HepG2 (cell line): ENCODE data around the gene ABCC1. TPM values are rescaled to one million over a fixed set of nuclear protein-coding genes. Genes with fewer than 3 reads are reported as not detected.

Experiments used
- ATAC-seq: fragments of 200-7000 bp; cut with Tn5 transposase; 3 replicates; pipeline ENCODE4 v1.9.1; 2020; ENCODE audit warnings: mild to moderate bottlenecking, moderate library complexity
- BruUV-seq: library from RNA; stranded (reverse); fragments of 400-500 nt; replicated peaks from 2 replicates; lab custom pipeline; 2021; lab: Mats Ljungman, UMichigan
- CTCF ChIA-PET: fragments of 300-600 bp; formaldehyde crosslinking; extraction: SDS; loops from one replicate; lab custom pipeline; 2021; ENCODE audit warnings: low total read pairs, inconsistent platforms, low intra/inter-chr PET ratio; lab: Yijun Ruan, JAX
- POLR2A ChIA-PET: fragments of 350-600 bp; sonication (Branson Sonifier 250); formaldehyde crosslinking; loops from one replicate; lab custom pipeline; 2020; ENCODE audit warnings: antibody characterized with exemption, inconsistent platforms; lab: Yijun Ruan, JAX
- DNase-seq: peaks from one replicate; pipeline ENCODE4 v3.0.0-alpha.2; 2015; ENCODE audit warnings: low spot score
- FAIRE-seq: peaks from 3 replicates; lab custom pipeline; 2011; peaks lifted over from hg19 to GRCh38; lab: Jason Lieb, UNC
- H2AFZ ChIP-seq: one replicate; pipeline ENCODE4 v1.6.1; 2011; ENCODE audit warnings: low read length, inconsistent platforms
- H3K27ac ChIP-seq: fragments of 300-600 bp; 3 replicates; pipeline ENCODE4 v1.8.0; 2011; ENCODE audit warnings: mixed run types, mild to moderate bottlenecking, mixed read lengths, low read length, inconsistent platforms; ENCODE audit not compliant: insufficient read depth; ENCODE audit errors: extremely low read length
- H3K27me3 ChIP-seq, 2 experiments: fragments of 200-600 bp in 1 of 2; 2 replicates in 1 of 2; 3 replicates in 1 of 2; pipeline versions ENCODE4 v1.6.0 to v1.8.0; 2011; ENCODE audit warnings: low read length in 2 of 2, mild to moderate bottlenecking in 2 of 2, moderate library complexity in 2 of 2, inconsistent platforms in 1 of 2; ENCODE audit not compliant: insufficient read depth in 2 of 2, control insufficient read depth in 1 of 2
- H3K36me3 ChIP-seq, 2 experiments: fragments of 200-600 bp in 1 of 2; replicated peaks in 1 of 2; 2 replicates in 1 of 2; 3 replicates in 1 of 2; pipeline versions ENCODE4 v1.5.1 to v1.8.0; 2011; ENCODE audit warnings: low read length in 2 of 2, inconsistent platforms in 1 of 2; ENCODE audit not compliant: insufficient read depth in 2 of 2, control insufficient read depth in 1 of 2
- H3K4me1 ChIP-seq: 2 replicates; pipeline ENCODE4 v1.5.1; 2012; ENCODE audit warnings: low read length, inconsistent platforms; ENCODE audit not compliant: insufficient read depth
- H3K4me2 ChIP-seq: 2 replicates; pipeline ENCODE4 v1.6.0; 2011; ENCODE audit warnings: low read depth, low read length, inconsistent platforms
- H3K4me3 ChIP-seq, 3 experiments: fragments of 200-600 bp in 1 of 3; sonication (generic), shearing (Covaris generic) in 1 of 3; replicated peaks in 1 of 3; 2 replicates each; pipeline ENCODE4 v1.5.1; 2011 to 2016; ENCODE audit warnings: low read length in 3 of 3, inconsistent platforms in 2 of 3, low read depth in 2 of 3, mild to moderate bottlenecking in 2 of 3, control low read depth in 1 of 3, mixed read lengths in 1 of 3; ENCODE audit not compliant: insufficient read depth in 1 of 3
- H3K79me2 ChIP-seq: one replicate; pipeline ENCODE4 v1.6.1; 2011; ENCODE audit warnings: low read length, inconsistent platforms; ENCODE audit not compliant: insufficient read depth
- H3K9ac ChIP-seq: 2 replicates; pipeline ENCODE4 v1.6.0; 2011; ENCODE audit warnings: mild to moderate bottlenecking, low read depth, low read length, inconsistent platforms; ENCODE audit not compliant: insufficient read depth
- H3K9me3 ChIP-seq: 2 replicates; pipeline ENCODE4 v1.5.1; 2012; ENCODE audit warnings: mild to moderate bottlenecking, low read length
- H4K20me1 ChIP-seq: 2 replicates; pipeline ENCODE4 v1.6.0; 2011; ENCODE audit warnings: inconsistent platforms, mild to moderate bottlenecking, low read length, moderate library complexity; ENCODE audit not compliant: insufficient read depth
- TRAFD1 ChIP-seq: sonication (generic); formaldehyde crosslinking; IDR thresholded peaks from 2 replicates; pipeline ENCODE4 v1.5.1; 2020; ENCODE audit warnings: missing genetic modification reagents, mild to moderate bottlenecking, borderline replicate concordance
- ZNF563 ChIP-seq: sonication (generic); formaldehyde crosslinking; IDR thresholded peaks from 2 replicates; pipeline ENCODE4 v1.8.0; 2022; ENCODE audit warnings: mild to moderate bottlenecking, moderate library complexity, missing genetic modification reagents
- ZNF629 ChIP-seq: sonication (generic); formaldehyde crosslinking; conservative IDR thresholded peaks from 2 replicates; pipeline ENCODE4 v1.5.0; 2020; ENCODE audit warnings: missing genetic modification reagents
- WGBS: methylation state at CpG from one replicate; pipeline ENCODE4 v1.1.6; 2017; ENCODE audit warnings: low lambda C conversion rate; 5-methylcytosine and 5-hydroxymethylcytosine counted together
- in situ Hi-C: cut with HindIII; loops from 2 replicates; pipeline ENCODE4 v1.10.0; 2017; ENCODE audit warnings: low pct_unique_long_range_greater_than_20kb; ENCODE audit not compliant: extremely low pct_ligation_motif_present
- intact Hi-C: fragments of 100-400 bp; cut with micrococcal nuclease; formaldehyde crosslinking; loops from one replicate; pipeline ENCODE4 v1.10.0; 2022; ENCODE audit not compliant: unreplicated experiment
- polyA plus RNA-seq, 8 experiments: library from polyadenylated mRNA; depleted of rRNA in 3 of 8; stranded (reverse) in 7 of 8; unstranded in 1 of 8; fragments of >200 nt; fragmentation: Illumina TruSeq in 4 of 8; extraction: Trizol in 4 of 8; gene quantifications; 2 replicates each; pipeline versions ENCODE4 v1.2.1 to v1.2.3, GENCODE V29; 2011 to 2016; ENCODE audit warnings: low read depth in 4 of 8, missing spikeins in 1 of 8, mixed read lengths in 1 of 8; ENCODE audit not compliant: insufficient read depth in 1 of 8
- total RNA-seq, 5 experiments: library from RNA; depleted of rRNA; stranded (reverse); fragments of >200 nt; fragmentation: Illumina TruSeq; extraction: Trizol; gene quantifications; 2 replicates each; pipeline ENCODE4 v1.2.3, GENCODE V29; 2016; ENCODE audit warnings: low read depth in 1 of 5
- TF ChIP-seq, protein P1 (sequence below): IDR thresholded peaks from 2 replicates; pipeline ENCODE4 v1.6.1; 2016; ENCODE audit warnings: control low read depth
- TF ChIP-seq, protein P2 (sequence below): sonication (generic); formaldehyde crosslinking; IDR thresholded peaks from 2 replicates; pipeline ENCODE4 v1.9.0; 2021; ENCODE audit warnings: mild to moderate bottlenecking, missing genetic modification reagents
- TF ChIP-seq, protein P3 (sequence below): sonication (generic); formaldehyde crosslinking; IDR thresholded peaks from 2 replicates; pipeline ENCODE4 v1.4.0; 2020; ENCODE audit warnings: mild to moderate bottlenecking, missing genetic modification reagents

ABCC1 gene
- total and polyA plus RNA-seq, 2 of the 13 experiments (the other 11 are each of a cell fraction or from before 2014, with no cell fraction given), result 13.0 to 30.6 TPM

GRCh38 chr16:16121185-16121727 lies 171.8 kb downstream of the ABCC1 start:
- in situ Hi-C loops (no loop called here), intact Hi-C loops (no loop called here)
- Histone ChIP-seq H3K4me2 (no peak overlapping the region), H3K9ac (no peak overlapping the region), H3K27me3 (no peaks in the 10 kb centered on the region), H3K4me1 (no peaks in the 10 kb centered on the region), H3K9me3 (peaks cover 13% of the 10 kb centered on the region; the same call in 1 of the 2 replicates), H4K20me1 (no peaks in the 10 kb centered on the region), H3K4me3 (no peak overlapping the region), H3K27ac (no peak overlapping the region), H2AFZ (no peak overlapping the region), H3K79me2 (no peaks in the 10 kb centered on the region), H3K36me3 (peaks cover 40 to 86% of the 10 kb centered on the region in 2 experiments)
- DNase-seq (no peak), ATAC-seq (no peak), FAIRE-seq (no peak)
- POLR2A ChIA-PET, result no interaction called here
- CTCF ChIA-PET, result no interaction called here
- BruUV-seq, result no TSS peak
- WGBS, result 96% methylated on average over 6 of the region's 6 CpGs
- no peak for TF ChIP-seq TRAFD1 (CRISPR knock-in tag)
- TF ChIP-seq, protein P1, sequence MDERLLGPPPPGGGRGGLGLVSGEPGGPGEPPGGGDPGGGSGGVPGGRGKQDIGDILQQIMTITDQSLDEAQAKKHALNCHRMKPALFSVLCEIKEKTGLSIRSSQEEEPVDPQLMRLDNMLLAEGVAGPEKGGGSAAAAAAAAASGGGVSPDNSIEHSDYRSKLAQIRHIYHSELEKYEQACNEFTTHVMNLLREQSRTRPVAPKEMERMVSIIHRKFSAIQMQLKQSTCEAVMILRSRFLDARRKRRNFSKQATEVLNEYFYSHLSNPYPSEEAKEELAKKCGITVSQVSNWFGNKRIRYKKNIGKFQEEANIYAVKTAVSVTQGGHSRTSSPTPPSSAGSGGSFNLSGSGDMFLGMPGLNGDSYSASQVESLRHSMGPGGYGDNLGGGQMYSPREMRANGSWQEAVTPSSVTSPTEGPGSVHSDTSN (CRISPR knock-in tag), result no peak
- TF ChIP-seq ZNF563 (CRISPR knock-in tag), result no peak
- TF ChIP-seq, protein P2, sequence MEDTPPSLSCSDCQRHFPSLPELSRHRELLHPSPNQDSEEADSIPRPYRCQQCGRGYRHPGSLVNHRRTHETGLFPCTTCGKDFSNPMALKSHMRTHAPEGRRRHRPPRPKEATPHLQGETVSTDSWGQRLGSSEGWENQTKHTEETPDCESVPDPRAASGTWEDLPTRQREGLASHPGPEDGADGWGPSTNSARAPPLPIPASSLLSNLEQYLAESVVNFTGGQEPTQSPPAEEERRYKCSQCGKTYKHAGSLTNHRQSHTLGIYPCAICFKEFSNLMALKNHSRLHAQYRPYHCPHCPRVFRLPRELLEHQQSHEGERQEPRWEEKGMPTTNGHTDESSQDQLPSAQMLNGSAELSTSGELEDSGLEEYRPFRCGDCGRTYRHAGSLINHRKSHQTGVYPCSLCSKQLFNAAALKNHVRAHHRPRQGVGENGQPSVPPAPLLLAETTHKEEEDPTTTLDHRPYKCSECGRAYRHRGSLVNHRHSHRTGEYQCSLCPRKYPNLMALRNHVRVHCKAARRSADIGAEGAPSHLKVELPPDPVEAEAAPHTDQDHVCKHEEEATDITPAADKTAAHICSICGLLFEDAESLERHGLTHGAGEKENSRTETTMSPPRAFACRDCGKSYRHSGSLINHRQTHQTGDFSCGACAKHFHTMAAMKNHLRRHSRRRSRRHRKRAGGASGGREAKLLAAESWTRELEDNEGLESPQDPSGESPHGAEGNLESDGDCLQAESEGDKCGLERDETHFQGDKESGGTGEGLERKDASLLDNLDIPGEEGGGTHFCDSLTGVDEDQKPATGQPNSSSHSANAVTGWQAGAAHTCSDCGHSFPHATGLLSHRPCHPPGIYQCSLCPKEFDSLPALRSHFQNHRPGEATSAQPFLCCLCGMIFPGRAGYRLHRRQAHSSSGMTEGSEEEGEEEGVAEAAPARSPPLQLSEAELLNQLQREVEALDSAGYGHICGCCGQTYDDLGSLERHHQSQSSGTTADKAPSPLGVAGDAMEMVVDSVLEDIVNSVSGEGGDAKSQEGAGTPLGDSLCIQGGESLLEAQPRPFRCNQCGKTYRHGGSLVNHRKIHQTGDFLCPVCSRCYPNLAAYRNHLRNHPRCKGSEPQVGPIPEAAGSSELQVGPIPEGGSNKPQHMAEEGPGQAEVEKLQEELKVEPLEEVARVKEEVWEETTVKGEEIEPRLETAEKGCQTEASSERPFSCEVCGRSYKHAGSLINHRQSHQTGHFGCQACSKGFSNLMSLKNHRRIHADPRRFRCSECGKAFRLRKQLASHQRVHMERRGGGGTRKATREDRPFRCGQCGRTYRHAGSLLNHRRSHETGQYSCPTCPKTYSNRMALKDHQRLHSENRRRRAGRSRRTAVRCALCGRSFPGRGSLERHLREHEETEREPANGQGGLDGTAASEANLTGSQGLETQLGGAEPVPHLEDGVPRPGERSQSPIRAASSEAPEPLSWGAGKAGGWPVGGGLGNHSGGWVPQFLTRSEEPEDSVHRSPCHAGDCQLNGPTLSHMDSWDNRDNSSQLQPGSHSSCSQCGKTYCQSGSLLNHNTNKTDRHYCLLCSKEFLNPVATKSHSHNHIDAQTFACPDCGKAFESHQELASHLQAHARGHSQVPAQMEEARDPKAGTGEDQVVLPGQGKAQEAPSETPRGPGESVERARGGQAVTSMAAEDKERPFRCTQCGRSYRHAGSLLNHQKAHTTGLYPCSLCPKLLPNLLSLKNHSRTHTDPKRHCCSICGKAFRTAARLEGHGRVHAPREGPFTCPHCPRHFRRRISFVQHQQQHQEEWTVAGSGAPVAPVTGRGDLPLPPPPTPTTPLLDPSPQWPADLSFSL (CRISPR knock-in tag), result no peak
- TF ChIP-seq, protein P3, sequence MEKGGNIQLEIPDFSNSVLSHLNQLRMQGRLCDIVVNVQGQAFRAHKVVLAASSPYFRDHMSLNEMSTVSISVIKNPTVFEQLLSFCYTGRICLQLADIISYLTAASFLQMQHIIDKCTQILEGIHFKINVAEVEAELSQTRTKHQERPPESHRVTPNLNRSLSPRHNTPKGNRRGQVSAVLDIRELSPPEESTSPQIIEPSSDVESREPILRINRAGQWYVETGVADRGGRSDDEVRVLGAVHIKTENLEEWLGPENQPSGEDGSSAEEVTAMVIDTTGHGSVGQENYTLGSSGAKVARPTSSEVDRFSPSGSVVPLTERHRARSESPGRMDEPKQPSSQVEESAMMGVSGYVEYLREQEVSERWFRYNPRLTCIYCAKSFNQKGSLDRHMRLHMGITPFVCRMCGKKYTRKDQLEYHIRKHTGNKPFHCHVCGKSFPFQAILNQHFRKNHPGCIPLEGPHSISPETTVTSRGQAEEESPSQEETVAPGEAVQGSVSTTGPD (CRISPR knock-in tag), result no peak
- TF ChIP-seq ZNF629 (CRISPR knock-in tag), result peak; percentile 83
